Activated CD4-positive, alpha-beta T cell treated with anti-CD3 and anti-CD28 coated beads, Interleukin-2, amount 50 U/mL, for 16 hours (primary cell): ENCODE results near the gene KCND2.
"Not testable (repeated sequence)": the region's sequence is repeated elsewhere in the genome, so short reads cannot be mapped to it uniquely, and the experiment has no call there.

Experiments used
- DNase-seq: peaks from one replicate; pipeline ENCODE4 v3.0.0-alpha.2; 2020

Gene KCND2

DNA sequence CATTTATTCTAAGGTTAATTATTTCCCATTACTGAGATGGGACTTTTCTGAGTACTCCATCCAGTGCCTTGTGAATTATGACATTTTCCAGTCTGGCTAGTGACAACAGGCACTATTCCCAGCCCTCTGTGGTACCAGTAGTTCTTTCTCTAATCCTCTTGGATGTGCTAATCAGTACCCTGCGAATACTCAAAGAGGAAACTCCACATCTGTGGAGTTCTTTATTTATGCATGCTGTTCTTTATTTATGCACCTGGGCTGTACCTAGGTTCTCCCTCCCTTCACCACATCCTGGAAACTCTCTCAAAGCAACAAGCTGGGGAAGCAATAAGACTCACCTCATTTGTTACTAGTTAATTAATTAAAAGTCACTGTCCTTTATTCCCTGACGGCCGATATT is 501.5 kb downstream of the KCND2 start:
- no peak for DNase-seq

DNA sequence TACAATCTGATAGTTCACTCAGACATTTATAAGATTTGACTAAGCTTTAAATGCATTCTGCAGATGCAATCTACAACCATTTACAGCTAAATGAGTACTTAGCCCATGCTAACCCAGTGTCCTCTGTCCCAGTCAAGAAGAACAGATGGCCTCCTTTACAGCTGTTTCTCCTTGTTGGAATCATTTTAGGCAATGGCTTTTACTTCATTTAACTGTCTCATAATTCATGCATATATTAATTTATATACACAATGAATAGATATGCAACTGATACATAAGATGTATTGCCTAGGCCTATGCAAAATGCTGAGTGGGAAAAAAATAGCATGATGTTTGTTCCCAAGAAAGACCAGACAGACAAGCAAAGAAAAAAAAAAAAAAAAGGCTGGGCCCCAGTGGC is 502.8 kb downstream of the KCND2 start:
- DNase-seq, result no peak

DNA sequence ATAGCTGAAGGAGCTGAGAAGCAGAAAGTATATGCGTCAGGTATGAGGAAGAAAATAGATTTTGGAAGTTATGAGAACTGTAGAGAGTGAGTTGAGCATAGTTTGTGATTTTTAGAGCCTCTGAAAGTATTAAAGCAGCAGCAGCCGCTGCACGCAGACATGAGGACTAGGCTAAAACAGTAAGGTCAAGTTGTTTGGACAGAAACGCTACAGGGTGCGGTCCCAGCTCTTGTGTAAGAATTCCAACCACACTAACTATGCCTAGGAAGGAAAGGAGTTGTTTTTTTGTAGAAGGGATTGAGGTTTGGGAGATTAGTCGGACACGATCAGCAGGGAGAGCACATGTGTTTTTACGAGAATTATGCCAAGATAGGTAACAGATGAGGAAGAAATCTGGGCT is 506.1 kb downstream of the KCND2 start:
- DNase-seq, result not testable (repeated sequence)

GRCh38 chr7:120780451-120780850 is 507.5 kb downstream of the KCND2 start:
- DNase-seq, result not testable (repeated sequence)

- no peak for DNase-seq
Measured at GRCh38 chr7:120780938-120781337, 508.0 kb downstream of the KCND2 start.

DNA sequence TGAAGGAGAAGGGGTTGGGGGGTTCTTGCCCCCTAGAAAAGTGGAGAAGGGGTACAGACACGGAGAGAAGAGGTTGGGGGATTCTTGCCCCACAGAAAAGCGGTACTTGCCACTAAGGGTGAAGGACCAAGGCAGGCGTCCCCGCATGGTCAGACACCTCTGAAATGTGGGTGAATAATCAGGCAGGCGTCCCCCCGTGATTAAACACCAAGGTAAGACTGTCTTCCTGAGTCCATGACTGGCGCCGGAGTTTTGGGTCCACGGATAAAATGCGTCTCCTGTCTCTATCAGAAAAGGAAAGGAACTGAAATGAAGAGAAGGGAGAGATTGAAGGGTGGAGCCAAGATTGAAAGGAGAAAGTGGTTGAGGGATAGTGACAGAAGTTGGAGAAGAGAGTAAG is 508.9 kb downstream of the KCND2 start:
- DNase-seq, result not testable (repeated sequence)

GRCh38 chr7:120783273-120783672 is 510.3 kb downstream of the KCND2 start:
- DNase-seq, result no peak

- DNase-seq, result no peak
Measured at GRCh38 chr7:120783721-120784120, 510.7 kb downstream of the KCND2 start.

GRCh38 chr7:120785095-120785494 is 512.1 kb downstream of the KCND2 start:
- DNase-seq, result no peak

DNA sequence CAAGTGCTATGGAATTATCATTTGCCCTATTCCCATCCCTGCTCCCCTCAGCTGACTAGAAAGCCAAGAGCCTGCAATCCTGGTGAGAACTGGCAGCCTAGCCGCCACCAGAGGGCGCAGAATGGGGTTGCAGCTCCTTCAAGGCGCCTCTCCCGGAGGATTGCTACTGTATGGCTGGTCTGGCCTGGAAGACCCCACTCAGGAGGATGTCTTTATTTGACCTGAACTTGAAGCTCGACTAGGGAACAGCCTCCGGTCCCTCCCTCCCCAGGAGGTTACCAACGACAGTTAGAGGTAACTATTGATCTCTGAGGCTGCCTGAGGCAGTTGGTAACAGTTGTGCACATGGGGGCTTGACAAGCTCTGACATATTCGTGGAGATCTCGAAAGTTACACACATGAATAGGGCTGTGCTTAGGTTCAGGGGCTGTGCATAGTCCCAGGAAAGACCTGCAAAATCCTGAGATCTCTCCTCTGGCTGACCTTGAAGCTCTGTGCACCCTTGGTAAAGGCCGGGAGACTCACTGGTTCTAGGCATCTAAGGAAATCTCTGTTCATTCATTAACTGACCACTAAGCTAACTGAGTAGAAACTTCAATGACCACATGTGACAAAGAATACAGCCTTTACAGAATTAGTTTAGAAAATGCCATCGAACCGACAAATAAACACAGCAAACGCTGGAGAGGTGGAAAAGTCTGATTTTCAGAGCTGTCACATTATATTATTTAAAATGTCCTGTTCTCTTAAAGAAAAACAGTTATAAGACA is 519.3 kb downstream of the KCND2 start:
- peak; percentile 63 for DNase-seq

- no peak for DNase-seq
Measured at GRCh38 chr7:120792861-120793130, 519.8 kb downstream of the KCND2 start.

GRCh38 chr7:120793213-120793936 is 520.4 kb downstream of the KCND2 start:
- no peak for DNase-seq

DNA sequence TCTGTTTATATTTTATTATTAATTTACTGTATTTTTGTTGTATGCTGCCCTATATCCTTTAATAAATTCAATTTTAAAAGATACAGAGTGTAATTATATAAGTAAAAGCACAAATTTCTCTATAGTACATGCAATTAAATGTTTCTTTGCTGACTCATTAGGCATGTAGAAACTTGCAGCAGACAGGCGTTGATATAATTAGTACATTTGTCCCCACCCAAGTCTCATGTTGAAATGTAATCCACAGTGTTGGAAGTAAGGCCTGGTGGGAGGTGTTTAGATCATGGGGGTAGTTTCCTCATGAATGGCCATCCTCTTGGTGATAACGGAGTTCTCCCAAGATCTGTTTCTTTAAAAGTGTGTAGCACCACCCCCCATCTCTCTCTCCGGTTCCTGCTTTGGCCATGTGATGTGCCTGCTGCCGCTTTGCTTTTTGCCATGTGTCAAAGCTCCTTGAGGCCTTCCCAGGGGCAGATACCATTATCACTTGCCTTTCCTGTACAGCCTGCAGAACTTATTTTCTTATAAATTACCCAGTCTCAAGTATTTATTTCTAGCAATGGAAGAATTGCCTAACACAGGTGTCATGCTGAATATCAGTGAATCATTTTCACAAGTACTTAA is 521.2 kb downstream of the KCND2 start:
- DNase-seq, result no peak

DNA sequence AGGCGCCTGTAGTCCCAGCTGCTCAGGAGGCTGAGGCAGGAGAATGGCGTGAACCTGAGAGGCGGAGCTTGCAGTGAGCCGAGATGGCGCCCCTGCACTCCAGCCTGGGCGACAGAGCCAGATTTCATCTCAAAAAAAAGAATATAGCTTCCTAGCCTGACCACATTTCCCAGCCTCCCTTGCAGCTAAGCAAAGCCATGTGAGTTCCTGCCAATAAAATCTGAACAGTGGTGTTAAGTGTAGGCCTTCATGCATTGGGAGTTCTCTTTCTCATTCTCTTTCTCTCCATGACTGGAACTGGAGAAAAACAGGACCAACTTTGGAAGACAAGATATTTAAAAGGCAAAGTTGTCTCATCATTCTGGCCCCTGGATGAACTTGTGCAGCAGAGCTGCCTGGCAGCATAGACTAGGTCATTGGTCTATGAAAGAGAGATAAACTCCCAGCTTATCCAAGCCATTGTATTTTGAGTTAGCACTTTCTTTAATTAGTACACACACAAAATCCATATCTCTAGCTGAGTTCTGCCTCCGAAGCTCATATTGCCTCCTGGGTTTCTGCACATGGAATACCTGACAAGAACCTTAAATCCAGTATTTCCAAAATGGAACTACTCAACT is 524.2 kb downstream of the KCND2 start:
- DNase-seq, result no peak

GRCh38 chr7:120799147-120799546 is 526.2 kb downstream of the KCND2 start:
- no peak for DNase-seq
